CD4-positive, alpha-beta T cell treated with Interferon gamma for 1 hour (primary cell): ENCODE results near the gene CHPT1.
"Not testable (repeated sequence)": the region's sequence is repeated elsewhere in the genome, so short reads cannot be mapped to it uniquely, and the experiment has no call there.

Experiments
- DNase-seq: peaks from one replicate; pipeline ENCODE4 v3.0.0-alpha.2; 2020

CHPT1 gene

DNA sequence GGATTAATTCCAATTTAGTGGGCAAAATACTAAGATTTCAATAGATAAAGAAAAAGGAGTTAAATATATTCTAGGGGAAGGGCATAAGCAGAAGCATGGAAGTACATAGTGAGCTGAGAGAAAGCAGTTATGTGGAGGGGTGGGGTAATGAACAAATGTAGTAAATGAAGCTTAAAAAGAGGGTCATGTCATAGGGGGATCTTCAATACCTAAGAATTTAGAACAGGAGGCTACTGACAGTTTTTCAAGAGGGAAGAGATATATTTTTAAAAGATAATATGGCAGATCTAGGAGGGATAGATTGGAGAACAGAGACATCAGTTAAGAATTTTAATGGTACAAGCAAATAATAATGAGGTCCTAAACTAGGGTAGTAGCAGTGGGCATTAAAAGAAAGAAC lies 32.4 kb downstream of the CHPT1 start:
- DNase-seq, result no peak

DNA sequence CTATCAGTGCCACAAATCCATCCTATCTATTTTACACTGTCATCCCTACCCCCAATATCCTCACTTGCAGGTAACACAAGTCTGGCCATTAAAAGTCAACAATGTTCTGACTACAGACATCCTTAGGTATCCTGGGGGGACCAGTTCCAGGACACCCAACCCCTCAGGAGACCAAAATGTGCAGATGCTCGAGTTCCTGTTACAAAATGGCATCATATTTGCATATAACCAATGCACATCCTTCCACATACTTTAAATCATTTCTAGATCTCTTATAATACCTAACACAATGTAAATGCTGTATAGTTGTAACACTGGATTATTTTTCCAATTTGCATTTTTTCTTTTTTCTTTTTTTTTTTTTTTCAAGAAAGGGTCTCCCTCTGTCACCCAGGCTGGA lies 34.9 kb downstream of the CHPT1 start:
- no peak for DNase-seq

DNA sequence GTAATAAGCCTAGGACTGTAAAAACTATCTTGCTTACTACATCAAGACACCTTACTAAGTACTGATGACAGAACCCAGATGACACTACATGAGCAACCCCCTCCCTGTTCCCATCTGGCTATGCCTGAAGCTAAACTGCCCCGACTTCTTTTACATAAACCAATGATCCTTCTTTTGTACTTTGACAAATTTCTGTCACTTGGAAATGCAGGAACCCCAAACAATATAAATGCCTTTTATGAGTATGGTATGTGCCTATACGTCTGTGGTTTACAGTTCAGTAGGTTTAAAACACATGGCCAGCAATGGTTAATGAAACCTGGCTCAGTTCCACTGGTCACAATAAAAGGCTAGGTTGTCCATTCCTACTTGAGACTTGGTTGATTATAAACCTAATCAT lies 35.7 kb downstream of the CHPT1 start:
- no peak for DNase-seq

DNA sequence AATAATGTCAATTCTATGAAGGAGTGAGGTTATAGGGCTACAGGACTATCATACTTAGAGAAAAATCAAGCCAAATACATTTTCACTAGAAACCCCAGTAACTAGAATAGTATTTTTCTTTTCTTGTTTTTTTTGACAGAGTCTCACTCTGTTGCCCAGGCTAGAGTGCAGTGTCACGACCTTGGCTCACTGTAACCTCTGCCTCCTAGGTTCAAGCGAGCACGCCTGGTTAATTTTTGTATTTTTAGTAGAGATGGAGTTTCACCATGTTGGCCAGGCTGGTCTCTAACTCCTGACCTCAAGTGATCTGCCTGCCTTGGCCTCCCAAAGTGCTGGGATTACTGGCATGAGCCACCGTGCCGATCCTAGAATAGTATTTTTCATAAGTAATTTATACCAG lies 37.0 kb downstream of the CHPT1 start:
- not testable (repeated sequence) for DNase-seq

DNA sequence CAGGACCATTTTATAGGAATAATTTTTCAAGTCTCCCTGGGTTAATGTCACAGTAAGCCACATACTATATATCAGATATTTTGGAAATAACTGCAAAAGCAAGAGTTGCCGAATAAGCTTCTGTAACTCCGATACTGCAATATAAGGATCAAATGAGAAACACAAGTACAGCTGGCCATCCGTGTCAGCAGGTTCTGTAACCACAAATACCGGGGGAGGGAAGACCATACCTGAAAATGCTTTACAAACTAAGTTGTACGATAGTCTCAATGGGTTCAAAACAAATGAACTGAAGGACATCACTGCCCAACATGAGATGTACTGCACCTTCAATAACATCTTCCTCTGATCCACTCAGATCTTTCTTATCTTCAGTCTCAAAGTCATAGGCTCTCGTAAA lies 40.0 kb downstream of the CHPT1 start:
- no peak for DNase-seq

DNA sequence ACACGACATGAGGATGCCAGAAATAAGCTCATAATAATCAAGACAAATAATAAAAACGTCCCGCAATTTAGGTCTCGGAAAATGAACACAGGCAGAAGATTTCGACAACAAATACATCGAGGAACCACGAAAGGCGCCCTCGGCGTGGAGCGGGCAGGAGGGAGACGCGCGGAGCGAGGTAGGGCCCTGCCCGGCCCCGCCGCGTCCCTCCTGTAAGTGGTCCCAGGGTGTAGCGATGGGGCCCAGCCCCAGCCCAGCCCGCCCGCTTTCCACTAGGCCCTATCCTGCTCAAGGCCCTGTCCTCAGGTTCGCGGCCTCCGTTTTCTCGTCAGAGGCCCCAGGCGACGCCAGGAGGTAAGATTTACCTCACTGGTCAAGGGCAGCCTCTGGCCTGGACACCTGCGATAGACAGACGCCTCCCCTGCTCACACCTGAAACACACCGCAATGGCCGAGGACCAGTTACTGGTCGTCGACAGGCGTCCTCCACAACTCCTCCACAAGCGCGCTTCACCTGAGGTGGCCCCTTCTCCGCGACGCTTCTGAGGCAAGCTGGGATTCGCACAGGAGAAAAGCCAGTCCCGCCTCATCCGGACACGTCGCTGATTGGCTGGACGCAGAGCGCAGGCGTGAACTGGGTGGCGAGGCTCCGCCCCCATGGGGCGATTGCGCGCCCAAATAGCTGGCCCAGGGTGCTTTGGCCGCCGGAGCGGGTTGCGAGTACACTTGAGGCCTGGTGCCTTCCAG lies 41.7 kb downstream of the CHPT1 start, which contains the start of gene SYCP3:
Gene SYCP3 (minus strand): TSS at position 543 of the 746 bp plus-strand sequence. CDS start 1,527 bp downstream, outside the sequence.
- DNase-seq, result no peak

DNA sequence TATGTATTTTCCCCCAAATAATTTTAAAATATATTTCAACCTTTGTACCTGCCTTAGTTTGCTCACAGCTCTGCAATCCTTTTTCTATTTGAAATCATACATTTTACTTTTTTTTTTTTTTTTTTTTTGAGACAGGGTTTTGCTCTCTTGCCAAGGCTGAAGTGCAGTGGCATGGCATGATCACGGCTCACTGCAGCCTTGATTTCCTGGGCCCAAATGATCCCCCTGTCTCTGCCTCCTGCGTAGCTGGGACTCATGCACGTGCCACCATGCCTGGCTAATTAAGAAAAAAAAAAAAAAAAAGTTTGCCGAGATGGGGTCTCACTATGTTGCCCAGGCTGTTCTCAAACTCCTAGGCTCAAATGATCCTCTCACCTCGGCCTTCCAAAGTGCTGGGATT lies 43.1 kb downstream of the CHPT1 start:
- DNase-seq, result no peak

DNA sequence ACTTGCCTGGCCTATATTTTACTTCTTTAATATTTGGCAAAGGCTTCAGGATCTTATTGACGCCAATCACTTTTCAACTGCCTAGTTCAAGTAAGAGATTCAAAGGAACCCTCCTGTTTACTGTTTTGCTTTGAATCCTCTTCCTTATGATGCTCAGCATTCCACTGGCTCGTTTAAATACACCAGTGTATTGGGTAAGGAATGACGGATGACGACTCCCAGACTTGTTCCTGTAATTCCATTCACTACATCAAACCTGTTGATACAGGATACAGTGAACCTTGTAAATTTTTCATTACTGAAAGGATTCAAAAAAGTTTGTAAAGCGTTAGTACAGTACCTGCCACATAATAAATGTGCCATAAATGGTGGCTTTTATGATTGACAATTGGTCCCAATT lies 43.5 kb downstream of the CHPT1 start:
- no peak for DNase-seq

DNA sequence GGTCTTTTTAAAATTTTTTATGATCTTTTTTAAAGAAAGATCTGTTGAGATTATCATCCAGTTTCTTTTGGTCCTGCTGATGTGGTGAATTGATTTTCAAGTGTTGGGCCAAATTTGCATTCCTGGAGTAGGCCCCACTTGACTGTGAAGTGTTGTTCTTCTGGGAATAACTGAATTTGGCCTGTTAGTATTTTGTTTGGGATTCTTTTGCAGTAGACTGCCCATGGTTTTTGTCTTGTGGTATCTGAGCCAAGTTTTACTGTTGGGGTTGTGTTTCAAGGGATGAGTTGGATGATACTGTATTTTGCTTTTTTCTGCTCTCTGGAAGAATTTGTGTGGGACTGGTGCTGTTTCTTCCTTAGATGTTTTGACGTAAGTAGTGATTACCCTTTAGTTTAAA lies 45.8 kb downstream of the CHPT1 start:
- DNase-seq, result no peak

DNA sequence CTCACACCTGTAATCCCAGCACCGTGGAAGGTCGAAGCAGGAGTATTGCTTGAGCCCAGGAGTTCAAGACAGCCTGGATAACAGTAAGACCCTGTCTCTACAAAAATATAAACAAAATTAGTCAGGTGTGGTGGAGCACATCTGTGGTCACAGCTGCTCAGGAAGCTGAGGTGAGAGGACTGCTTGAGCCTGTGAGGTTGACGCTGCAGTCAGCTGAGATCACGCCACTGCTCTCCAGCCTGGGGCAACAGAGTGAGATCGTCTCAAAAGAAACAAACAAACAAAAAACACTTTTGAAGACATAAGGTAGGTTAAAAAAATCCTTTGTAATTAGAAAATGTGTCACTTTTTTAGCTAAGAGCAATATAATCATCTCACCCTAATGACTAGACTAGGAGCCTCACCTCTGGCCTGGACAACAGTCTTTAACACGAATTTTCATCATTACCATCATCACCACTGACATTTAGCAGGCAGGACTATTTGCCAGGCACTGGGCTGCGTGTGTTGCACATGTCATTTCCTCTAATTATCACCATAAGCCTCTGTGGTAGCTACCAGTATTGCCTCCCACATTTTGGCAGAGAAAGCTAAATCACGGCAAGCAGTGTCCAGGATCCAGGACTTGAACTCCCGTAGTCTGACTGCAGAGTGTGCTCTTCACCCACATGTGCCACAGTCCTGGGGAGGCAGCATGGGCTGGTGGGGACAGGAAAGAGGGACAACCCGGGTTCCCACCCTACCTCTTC lies 46.5 kb downstream of the CHPT1 start:
- DNase-seq, result peak; percentile 83

DNA sequence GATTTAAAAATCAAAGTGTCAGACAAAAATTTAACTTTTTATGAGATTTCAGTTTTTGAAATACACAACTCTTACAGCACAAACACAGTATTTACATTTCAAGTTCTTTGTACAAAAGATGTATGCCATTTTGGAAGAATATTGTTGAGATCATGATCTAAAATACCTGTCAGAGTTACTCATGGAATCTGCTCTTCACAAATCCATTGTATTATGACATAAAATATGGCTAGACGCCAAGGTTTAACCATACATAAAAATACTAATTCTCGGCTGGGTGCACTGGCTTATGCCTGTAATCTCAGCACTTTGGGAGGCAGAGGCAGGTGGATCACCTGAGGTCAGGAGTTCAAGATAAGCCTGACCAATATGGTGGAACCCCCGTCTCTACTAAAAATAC lies 48.0 kb downstream of the CHPT1 start:
- DNase-seq, result no peak

DNA sequence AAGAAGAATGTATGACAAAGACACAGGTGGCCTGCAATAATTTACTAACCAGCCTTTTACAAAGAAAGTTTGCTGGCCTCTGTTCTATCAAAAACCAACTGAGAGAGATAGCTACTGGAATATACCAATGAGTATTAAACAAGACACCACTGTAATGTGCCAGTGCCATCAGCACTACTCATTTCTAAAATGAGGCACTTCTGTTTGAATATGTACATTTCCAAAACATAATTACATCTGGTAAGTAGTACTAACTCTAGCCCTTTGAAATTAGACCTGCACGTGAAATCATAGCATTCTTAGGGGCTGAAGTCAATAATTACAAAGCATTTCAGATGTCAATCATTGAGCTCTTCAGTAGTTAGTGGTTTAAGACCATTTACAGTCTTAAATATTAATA lies 48.8 kb downstream of the CHPT1 start:
- DNase-seq, result no peak

DNA sequence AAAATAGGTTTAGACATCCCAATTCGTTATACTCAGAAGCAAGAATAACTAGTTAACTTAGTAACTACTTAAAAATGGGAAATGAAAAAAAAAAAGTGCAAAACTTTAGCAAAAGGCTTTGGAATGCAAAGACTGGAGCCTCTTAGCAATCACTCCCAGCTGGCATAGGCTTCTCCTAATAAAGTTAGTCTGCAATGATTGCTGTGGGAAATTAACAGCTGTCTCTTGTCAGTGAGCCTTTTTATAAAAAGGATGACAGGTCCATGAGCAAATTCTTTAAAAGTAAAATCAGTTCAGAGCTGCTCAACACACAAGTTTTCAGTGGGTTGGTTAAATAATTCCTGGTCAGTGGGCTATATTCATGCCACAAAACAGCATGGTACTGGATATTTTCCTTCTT lies 49.2 kb downstream of the CHPT1 start:
- DNase-seq, result no peak

DNA sequence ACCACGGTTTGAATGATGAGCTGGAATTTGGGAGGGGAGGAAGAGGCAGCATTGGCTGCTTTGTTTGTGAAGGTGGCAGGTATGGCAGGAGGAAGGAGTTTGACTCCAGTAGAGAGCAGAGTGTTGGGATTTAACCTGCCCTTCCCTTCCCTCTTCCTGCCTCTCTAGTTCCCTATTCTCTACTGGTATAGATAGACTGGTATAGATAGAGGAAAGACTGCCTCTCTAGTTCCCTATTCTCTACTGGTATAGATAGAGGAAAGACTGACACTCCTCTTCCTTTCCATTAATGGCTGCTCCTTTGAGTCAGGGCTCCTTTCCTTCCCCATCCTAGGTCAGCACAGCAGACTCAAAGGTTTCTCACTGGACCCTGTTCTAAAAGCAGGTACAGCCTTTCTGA lies 50.3 kb downstream of the CHPT1 start:
- DNase-seq, result no peak

DNA sequence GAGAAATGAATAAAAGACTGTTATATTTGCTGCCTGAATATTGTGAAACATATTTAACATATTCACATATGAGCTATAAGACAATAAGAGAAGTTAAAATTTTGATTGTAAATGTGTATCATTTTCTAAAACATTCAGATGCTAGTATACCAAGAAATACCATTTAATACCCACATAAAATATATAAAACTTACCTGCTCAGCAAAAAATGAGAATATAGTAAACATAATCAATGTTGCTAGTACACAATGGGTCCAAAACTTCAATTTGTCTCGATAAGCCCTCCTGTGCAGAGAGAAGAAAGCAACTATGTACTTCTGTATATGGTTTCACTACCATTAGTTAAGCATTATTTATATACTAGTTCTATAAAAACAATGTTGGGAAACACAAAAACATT lies 51.5 kb downstream of the CHPT1 start:
- no peak for DNase-seq

DNA sequence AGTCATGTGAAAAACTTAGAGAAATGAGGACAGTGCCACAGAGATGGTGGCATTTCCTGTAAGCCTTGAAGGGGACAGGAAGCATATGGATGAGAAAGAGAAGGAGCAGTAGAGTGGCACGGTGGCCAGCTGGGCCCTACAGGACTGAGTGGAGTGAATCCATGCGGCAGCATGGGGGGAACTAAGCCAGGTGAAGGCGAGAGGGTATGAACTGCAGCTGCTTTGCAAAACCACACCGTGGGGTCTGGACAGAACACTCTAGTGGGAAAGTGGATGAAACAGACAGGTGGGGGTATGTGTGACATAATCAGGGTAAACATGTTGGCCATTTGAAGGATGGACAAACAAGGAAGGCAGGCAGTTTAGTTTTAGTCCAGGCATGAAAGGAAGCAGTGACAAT lies 52.2 kb downstream of the CHPT1 start:
- no peak for DNase-seq

DNA sequence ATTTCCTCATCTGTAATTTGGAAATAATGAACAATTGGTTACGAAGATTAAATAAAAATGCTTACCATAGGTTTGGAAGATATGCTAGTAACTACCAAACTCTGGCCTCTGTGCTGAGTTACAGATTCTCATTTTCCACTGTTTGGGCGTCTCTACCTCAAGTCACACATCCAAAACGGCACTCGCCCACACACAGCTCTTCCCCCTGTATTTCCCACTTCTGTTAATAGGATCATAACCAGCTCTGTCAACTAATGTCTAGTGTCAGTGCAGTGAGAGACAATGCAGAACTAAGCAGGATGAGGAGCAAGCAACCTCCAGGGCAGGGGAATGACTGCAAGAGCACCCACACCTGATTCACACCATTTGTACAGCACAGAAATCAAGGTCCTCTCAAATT lies 52.7 kb downstream of the CHPT1 start:
- no peak for DNase-seq

DNA sequence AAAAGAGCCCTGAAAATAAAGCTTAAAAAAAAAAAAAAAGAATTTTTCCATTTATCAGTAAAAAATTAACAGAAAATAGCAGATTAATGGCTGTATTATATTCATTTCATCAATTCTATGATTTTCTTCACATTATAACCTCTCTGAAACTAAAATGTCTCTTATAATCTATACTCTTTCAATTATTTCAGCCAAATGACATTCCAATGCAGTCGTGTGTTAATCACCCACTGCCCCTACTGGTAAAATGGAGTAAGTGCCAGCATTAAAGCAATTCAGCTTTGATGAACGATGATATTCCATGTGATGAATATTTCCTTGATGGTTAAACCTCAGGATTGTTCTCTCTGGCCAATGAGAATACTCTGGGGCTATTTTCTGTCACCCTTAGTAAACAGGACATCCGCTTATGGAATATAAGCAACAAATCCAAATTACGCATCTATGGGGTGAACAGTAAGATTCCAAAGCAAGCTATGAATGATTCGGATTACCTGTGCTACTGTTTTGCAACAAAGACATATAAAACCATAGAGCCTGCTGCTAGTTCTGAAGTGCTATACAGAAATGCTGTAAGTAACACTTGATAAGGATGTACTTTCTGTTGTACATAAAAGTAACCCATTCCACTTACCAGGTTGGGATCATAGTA lies 62.1 kb downstream of the CHPT1 start:
- no peak for DNase-seq

DNA sequence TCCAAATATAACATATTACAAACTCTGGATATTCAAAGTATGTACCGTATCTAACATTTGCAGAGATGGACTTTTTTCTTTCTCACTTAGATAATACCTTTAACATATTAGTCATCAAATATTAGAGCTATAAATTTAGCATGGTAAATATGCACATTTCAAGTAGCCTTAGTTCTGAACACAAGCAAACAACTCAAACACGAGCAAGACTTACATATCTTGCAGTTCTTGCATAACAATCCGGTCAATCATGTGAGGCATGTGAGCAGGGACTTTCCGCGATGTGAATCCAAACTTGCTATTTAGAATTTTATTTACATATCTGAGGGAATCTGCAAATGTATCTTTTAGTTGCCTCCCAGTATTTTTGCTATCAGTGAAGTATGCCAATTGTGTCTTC lies 63.9 kb downstream of the CHPT1 start:
- no peak for DNase-seq

DNA sequence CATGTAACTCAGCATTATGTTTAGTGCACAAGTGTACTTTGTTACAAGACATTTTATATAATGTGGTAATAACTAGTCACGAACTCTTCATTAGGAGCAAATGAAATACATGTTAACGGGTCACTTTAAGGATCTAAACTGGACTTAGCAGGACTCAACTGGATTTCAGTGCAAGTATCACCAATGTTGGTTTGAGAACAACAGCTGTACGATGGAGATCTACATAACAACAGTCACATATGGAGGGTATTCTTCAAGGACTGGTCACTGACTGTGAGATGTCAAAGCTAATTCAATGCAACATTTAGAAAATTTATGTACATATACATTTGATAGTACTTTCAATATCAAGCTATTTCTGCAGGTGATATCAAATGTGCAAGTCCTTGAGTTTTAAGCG lies 64.3 kb downstream of the CHPT1 start:
- DNase-seq, result no peak

DNA sequence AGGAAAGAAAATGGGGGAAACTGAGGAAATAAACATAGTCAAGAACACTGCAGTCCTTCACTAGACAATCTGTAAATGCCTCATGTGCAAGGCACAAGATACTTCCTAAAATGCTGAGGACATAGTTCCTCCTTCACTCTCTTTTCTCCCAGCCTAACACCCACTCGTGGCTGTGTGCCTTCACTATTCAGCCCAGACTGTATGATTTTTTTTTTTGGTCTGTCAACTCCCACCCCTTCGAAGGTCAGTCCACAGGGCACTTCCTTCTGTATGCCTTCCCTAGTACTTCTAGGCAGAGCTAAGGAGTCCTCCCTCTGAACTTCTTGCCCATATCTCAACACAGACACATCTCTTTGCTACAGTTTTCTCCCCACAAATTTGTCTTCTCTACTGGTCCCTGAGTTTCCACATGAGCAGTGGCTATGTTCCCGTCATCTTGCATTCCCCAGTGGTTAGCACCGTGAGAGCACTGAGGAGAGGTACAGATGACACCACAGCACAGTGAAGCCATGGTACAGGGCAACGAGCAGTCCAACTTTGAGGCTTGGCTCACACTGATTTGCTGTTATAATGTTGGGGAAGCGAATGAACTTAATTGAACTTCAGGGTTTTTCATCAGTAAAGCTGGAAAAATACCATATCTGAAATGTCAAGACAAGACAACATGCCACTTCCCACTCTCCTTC lies 65.9 kb downstream of the CHPT1 start:
- DNase-seq, result no peak

DNA sequence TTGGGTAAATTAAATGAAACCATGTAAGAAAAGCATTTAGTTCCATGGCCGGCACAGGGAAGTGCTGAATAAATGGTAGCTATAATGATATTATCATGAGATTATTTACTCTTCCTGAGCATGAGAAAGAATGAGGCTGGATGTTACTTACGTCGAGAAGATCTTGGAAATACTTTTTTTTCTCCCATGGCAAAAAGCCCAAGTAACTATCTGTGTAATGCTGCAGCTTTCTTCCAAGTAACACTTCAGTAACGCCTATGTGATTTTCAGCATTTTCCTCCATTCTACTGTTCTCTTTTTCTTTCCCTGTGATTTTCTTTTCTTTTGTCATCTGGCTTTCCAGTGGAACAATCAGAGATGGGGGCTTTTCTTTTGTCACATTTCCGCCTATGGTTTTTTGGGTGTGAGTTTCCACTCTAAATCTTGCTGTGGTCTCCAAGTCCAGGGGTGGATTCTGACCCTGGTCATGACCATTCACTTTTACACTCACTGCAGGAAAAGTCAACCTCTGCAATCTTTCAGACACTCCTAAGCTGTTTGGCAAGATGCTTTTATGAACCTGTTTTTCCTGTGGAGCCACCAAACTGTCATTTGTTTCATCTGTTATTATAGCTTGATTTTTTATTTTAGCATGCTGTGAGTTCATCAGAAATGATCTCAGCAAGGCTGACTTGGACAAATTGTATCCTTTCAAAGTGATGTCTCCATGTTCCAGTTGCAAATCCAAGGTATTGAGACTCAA lies 66.8 kb downstream of the CHPT1 start:
- DNase-seq, result no peak

DNA sequence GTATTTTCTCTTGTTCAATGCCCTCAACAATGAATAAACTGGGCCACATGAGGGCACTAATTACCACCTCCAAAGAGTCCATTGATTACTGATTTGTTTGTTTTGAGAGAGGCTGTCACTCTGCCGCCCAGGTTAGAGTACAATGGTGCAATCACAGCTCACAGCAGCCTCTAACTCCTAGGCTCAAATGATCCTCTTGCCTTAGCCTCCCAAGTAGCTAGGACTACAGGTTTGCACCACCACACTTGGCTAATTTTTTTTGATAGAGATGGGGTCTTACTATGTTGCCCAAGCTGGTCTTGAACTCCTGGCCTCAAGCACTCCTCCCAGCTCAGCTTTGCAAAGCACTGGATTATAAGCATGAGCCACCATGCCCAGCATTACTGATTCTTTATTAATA lies 70.1 kb downstream of the CHPT1 start:
- DNase-seq, result no peak
